Right forelimb (tissue), 1 donor: Measurements from ENCODE around the gene TRPT1.

Experiments
- DNase-seq: peaks from one replicate; pipeline ENCODE4 v3.0.0-alpha.2; 2018

TRPT1 gene

GRCh38 chr11:64206457-64207255 lies 19.3 kb downstream of the TRPT1 start, which contains the start of gene FERMT3:
FERMT3 (plus strand) TSS chr11:64206721; CDS start chr11:64207365, 644 bp downstream.
- DNase-seq: no peak

DNA sequence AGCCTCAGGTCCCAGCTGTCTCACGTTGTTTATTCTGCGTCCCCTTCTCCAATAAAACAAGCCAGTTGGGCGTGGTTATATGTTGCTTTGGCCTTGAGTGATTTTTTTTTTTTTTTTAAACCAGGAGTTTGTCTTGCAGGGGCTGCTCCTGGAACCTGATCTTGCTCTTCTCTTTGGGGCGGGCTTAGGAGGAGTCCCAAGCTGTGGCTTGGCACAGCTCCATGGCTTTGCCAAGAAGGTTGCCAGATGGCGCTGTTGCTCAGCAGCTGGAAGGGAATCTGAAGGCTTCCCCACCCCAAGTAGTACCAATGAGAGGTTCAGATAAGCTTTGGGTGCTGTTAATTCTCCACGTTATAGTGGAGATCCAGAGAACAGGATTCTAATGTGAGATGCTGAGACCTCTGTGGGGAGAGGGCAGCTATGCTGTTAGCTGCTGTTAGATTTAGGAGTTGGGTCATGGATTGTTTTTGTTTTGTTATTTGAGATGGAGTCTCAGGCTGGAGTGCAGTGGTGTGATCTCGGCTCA lies 21.5 kb downstream of the TRPT1 start:
- peak; percentile 83 for DNase-seq

GRCh38 chr11:64204080-64204440 lies 21.9 kb downstream of the TRPT1 start:
- no peak for DNase-seq

DNA sequence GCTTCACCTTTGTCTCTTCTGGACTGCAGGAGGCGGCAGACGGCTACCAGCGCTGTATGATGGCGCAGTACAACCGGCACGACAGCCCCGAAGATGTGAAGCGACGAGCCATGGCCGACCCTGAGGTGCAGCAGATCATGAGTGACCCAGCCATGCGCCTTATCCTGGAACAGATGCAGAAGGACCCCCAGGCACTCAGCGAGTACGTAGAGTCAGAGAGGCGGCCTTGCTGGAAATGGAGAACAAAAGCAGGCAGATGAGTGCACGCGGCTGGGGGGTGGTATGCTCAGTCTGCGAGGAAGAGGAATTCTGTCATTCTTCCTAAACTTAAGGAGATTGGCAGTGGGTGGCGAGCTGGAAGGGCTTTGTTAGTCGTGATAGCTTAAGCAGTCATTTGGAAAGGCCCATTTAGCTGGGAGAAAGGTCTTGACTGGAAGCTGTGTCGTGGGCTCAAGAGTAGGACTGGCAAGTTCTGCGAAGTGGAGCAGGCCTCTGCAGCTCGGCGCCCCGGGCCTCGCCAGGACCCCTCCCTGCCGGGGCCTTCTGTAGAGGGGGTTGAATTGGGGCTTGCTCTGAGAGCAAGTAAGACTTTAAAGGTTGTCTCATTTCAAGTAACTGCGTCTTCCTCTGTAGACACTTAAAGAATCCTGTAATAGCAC lies 22.4 kb downstream of the TRPT1 start:
- no peak for DNase-seq

- DNase-seq: no peak
Measured at GRCh38 chr11:64202992-64203391, 23.0 kb downstream of the TRPT1 start.

GRCh38 chr11:64201543-64201942 lies 24.4 kb downstream of the TRPT1 start:
- DNase-seq: no peak

DNA sequence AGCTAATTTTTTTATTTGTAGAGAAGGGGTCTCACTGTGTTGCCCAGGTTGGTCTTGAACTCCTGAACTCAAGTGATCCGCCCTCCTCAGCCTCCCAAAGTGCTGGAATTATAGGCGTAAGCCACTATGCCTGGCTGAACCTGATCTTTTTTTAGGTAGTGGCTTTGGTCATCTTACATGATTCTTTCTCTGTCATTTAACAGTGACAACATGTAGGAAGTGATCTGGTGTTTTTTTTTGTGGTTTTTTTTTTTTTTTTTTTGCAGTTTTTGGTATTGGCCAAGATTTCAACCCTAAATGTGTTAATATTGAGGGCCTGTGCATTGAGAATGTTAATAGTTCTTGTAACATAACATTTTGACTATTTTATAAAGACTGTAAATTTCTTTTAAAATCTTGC lies 27.5 kb downstream of the TRPT1 start:
- no peak for DNase-seq

DNA sequence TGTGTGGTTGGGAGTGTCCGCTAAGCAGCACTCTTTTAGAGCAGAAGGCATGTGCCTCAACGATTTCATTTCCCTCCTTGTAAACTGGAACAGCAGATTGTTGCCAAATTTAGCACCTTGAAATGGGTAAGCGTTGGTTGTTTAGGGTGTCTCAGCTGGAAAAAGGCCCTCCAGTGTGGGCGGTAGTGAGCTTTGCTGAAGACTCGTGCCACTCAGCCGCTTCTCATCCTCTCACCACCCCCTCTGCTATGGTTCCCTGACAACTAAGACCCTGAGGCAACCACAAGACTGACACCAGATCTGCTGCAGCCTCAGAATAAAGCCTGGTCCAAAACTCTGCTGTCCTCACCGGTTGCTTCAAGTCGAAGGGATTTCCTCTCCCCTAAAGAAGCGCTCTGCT lies 29.4 kb downstream of the TRPT1 start:
- no peak for DNase-seq

DNA sequence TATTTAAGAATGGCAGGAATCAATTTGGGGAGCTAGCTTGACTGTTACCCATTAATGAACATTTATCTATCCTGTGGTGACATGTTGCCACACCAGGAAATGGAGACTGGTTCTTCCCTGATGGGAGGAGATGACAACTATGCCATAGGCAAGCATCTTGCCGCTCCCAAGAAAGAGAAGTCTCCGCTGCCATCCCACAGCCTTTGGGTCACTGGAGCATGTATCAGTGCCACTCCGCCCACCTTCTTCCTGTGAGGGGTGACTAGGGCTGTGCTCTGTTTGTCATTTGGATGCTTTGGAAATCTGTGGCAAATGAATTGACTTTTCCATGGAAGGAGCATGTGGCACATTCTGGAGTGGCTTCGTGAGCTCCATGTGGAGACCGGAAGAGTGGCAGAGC lies 33.6 kb downstream of the TRPT1 start:
- no peak for DNase-seq

GRCh38 chr11:64186492-64187165 lies 39.4 kb downstream of the TRPT1 start:
- DNase-seq: no peak

DNA sequence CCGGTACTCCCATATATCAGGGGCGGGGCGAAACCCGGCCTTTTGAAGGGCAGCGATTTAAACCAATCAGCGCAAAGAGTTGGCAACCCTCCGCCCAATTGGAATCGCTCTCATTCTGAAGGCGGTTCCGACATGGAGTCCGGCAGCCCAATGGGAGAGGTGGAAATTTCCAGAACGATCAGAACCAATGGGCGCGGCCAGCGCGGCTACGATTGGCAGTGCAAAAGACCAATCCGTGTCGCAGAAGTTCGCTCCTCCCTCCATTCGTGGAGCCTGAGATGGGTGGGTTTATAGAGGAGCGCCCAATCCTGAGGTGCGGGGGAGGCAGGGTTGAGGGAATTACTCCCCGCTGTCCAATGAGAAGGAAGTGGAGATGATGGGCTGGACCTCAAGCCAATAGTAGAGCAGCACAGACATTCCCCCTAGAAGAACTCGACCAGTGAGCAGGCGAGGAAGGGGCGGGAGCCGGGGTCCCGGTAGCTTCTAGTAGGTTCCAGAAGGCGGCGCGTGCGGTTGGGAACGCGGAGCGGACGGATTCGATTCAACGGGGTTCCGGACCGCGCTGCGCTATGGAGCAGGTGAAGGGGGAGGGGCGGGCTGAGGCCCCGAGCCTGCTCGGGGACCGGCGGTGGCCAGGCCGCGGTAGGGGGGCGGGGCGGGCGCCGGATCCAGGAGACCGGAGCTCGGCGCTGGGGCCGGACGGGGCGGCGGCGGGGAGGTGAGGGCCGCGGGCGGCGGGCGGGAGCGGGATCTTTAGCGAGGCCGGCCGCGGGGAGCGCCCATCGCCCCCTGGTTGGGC lies 40.1 kb downstream of the TRPT1 start, which contains the start of gene STIP1:
Gene STIP1 (plus strand): TSS at position 479 of the 799 bp plus-strand sequence. CDS start 91 bp downstream, at position 570.
- DNase-seq: peak; percentile 99

DNA sequence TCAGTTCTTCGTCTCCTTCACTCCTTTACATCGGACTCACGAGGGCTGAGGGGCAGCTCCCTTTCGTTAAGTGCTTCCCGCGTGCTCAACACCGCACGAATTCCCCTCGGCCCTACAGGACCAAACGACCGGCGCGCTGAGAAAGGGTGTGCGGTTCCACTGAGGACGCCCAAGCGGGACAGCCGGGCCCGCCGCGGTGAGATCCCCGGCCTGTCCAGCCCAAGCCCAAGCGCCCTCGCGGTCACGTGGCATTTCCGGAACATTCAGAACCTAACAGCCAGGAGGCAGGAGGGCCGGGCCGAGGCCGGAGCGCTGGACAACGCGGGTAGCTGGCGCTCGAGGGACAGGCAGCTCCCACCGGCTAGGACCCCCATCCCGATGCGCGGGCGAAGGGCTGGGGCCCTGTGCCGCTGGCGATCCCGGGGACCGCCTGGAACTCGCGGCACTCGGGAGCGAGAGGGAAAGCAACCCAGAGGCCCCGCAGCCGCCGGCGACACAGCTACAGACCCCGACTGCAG lies 40.8 kb downstream of the TRPT1 start:
- DNase-seq: no peak

GRCh38 chr11:64183890-64184289 lies 42.1 kb downstream of the TRPT1 start:
- DNase-seq: no peak

DNA sequence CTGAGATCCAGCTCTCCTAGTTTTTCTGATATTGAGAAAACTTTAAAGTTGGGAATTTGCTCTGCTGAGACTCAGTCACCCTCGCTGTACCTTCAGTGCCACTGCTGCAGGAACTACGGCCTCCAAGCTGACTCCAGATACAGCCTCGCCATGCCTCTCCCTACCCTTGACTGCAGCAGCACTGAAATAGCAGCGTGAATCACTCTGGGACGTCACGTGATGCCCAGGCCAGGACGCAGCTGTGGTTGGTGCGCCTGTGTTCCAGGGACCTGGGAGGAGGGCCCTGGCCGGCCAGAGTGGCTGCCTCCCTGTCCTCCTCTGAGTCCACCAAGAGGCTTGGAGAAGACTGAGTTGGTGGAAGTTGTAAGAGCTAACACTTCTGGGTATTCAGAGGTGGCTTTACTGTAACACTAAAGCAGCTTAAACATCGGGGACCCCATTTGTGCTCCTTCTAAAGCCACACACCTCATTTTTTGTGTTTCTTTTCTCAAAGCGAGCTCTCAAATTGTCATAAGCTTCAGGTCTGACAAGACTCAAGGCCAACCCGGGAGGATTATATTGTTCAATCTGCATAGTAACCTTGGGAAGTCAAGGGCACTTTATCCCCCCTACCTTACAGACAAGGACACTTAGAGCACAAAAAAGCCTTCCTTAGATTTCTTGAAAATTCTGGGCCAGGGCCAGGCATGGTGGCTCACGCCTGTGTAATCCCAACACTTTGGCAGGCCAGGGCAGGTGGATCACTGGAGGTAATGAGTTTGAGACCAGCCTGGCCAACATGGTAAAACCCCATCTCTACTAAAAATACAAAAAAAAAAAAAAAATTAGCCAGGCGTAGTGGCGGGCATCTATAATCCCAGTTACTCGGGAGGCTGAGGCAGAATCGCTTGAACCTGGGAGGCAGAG lies 44.2 kb downstream of the TRPT1 start:
- DNase-seq: peak; percentile 87

GRCh38 chr11:64180891-64181290 lies 45.1 kb downstream of the TRPT1 start:
- no peak for DNase-seq

- no peak for DNase-seq
Measured at GRCh38 chr11:64178951-64179639, 46.9 kb downstream of the TRPT1 start.

- DNase-seq: no peak
Measured at GRCh38 chr11:64178203-64178602, 47.8 kb downstream of the TRPT1 start.

GRCh38 chr11:64176751-64177150 lies 49.2 kb downstream of the TRPT1 start:
- no peak for DNase-seq
